GM12878 (cell line): ENCODE measurements around the gene NUDT14. TPM values are rescaled to one million over a fixed set of nuclear protein-coding genes. Genes with fewer than 3 reads are reported as not detected.

Experiments used
- ATAC-seq: fragments of 200-7000 bp; cut with Tn5 transposase; 3 replicates; pipeline ENCODE4 v1.9.1; 2020; ENCODE audit warnings: mild to moderate bottlenecking, moderate library complexity
- BruUV-seq: library from RNA; stranded (reverse); fragments of 400-500 nt; replicated peaks from 2 replicates; lab custom pipeline; 2021; lab: Mats Ljungman, UMichigan
- CTCF ChIA-PET: fragments of 300-600 bp; sonication (Branson Sonifier 250); formaldehyde crosslinking; extraction: SDS; loops from one replicate; lab custom pipeline; 2021; ENCODE audit warnings: inconsistent platforms; lab: Yijun Ruan, JAX
- POLR2A ChIA-PET: fragments of 350-600 bp; formaldehyde crosslinking; extraction: SDS; loops from one replicate; lab custom pipeline; 2021; ENCODE audit warnings: inconsistent platforms; lab: Charles Lee
- RAD21 ChIA-PET: fragments of 300-600 bp; sonication (Branson Sonifier 250); formaldehyde crosslinking; loops from one replicate; lab custom pipeline; 2023; ENCODE audit warnings: antibody characterized with exemption; ENCODE audit not compliant: unreplicated experiment; lab: Charles Lee
- SMC1A ChIA-PET: fragments of 300-600 bp; sonication (Branson Sonifier 250); formaldehyde crosslinking; loops from one replicate; lab custom pipeline; 2023; ENCODE audit not compliant: unreplicated experiment, uncharacterized antibody; lab: Charles Lee
- DNase-seq: peaks from one replicate; pipeline ENCODE4 v3.0.0-alpha.2; 2011; ENCODE audit warnings: low read depth, low spot score
- FAIRE-seq: peaks from 3 replicates; lab custom pipeline; 2011; peaks lifted over from hg19 to GRCh38; lab: Jason Lieb, UNC
- H2AFZ ChIP-seq: 2 replicates; pipeline ENCODE4 v1.6.0; 2011; ENCODE audit warnings: low read depth, low read length, control low read depth; ENCODE audit not compliant: control insufficient read depth
- H3K27ac ChIP-seq: 2 replicates; pipeline ENCODE4 v1.5.1; 2011; ENCODE audit warnings: control low read depth; ENCODE audit not compliant: control insufficient read depth, insufficient read depth
- H3K27me3 ChIP-seq, 2 experiments: replicated peaks in 1 of 2; 2 replicates each; pipeline versions ENCODE4 v1.6.0 to v1.6.1; 2011; ENCODE audit warnings: low read length in 1 of 2; ENCODE audit not compliant: control insufficient read depth in 2 of 2, insufficient read depth in 2 of 2
- H3K36me3 ChIP-seq, 2 experiments: 2 replicates each; pipeline ENCODE4 v1.5.1; 2011; ENCODE audit warnings: low read length in 1 of 2; ENCODE audit not compliant: control insufficient read depth in 2 of 2, insufficient read depth in 2 of 2
- H3K4me1 ChIP-seq: 2 replicates; pipeline ENCODE4 v1.6.1; 2011; ENCODE audit warnings: mild to moderate bottlenecking, low read length, moderate library complexity, mixed read lengths; ENCODE audit not compliant: control insufficient read depth, insufficient read depth
- H3K4me2 ChIP-seq: 2 replicates; pipeline ENCODE4 v1.6.0; 2011; ENCODE audit warnings: control low read depth; ENCODE audit not compliant: control insufficient read depth, insufficient read depth
- H3K4me3 ChIP-seq: fragments of 200-600 bp; sonication (generic); 2 replicates; pipeline ENCODE4 v1.5.1; 2016
- H3K79me2 ChIP-seq: 2 replicates; pipeline ENCODE4 v1.6.0; 2011; ENCODE audit warnings: low read length; ENCODE audit not compliant: control insufficient read depth, insufficient read depth
- H3K9ac ChIP-seq: 2 replicates; pipeline ENCODE4 v1.8.0; 2011; ENCODE audit warnings: low read length, control low read depth, mixed read lengths; ENCODE audit not compliant: control insufficient read depth, insufficient read depth
- H3K9me3 ChIP-seq: replicated peaks from 3 replicates; pipeline ENCODE4 v1.5.1; 2011; ENCODE audit warnings: mild to moderate bottlenecking, low read length; ENCODE audit not compliant: control insufficient read depth, insufficient read depth
- H4K20me1 ChIP-seq: 2 replicates; pipeline ENCODE4 v1.6.0; 2011; ENCODE audit not compliant: control insufficient read depth, insufficient read depth
- ASH2L ChIP-seq: fragments of 300-600, 200-600 bp; sonication (generic); IDR thresholded peaks from 2 replicates; pipeline ENCODE4 v1.6.1; 2017; ENCODE audit warnings: low read depth, mild to moderate bottlenecking, borderline replicate concordance
- CHD1 ChIP-seq: IDR thresholded peaks from 2 replicates; pipeline ENCODE4 v1.6.1; 2012; ENCODE audit warnings: low read depth, low read length, improper control_type of control experiment
- HCFC1 ChIP-seq: fragments of 150-350 bp; IDR thresholded peaks from 2 replicates; pipeline ENCODE4 v1.6.1; 2014; ENCODE audit warnings: low read length
- IKZF2 ChIP-seq, 2 experiments: fragments of 450-650 bp; IDR thresholded peaks; 2 replicates each; pipeline ENCODE4 v1.6.1; 2017; ENCODE audit warnings: mild to moderate bottlenecking in 2 of 2, moderate library complexity in 2 of 2
- MTA3 ChIP-seq: IDR thresholded peaks from 2 replicates; pipeline ENCODE4 v1.6.1; 2012; ENCODE audit warnings: low read length, inconsistent platforms, borderline replicate concordance
- PKNOX1 ChIP-seq: fragments of 450-650 bp; IDR thresholded peaks from 2 replicates; pipeline ENCODE4 v1.6.1; 2016; ENCODE audit warnings: mild to moderate bottlenecking
- SMARCA5 ChIP-seq: fragments of 450-650 bp; IDR thresholded peaks from 2 replicates; pipeline ENCODE4 v1.6.1; 2017; ENCODE audit warnings: mild to moderate bottlenecking
- TARDBP ChIP-seq: IDR thresholded peaks from 2 replicates; pipeline ENCODE4 v1.6.1; 2016; ENCODE audit warnings: borderline replicate concordance
- TCF12 ChIP-seq: IDR thresholded peaks from 2 replicates; pipeline ENCODE4 v1.6.1; 2011; ENCODE audit warnings: low read depth, mild to moderate bottlenecking, low read length
- USF2 ChIP-seq: IDR thresholded peaks from 2 replicates; pipeline ENCODE4 v1.6.1; 2011; ENCODE audit warnings: low read depth, low read length, improper control_type of control experiment, borderline replicate concordance
- WRNIP1 ChIP-seq: IDR thresholded peaks from 2 replicates; pipeline ENCODE4 v1.6.1; 2011; ENCODE audit warnings: low read depth, low read length, improper control_type of control experiment, borderline replicate concordance
- ZBTB11 ChIP-seq: fragments of 450-650 bp; formaldehyde crosslinking; IDR thresholded peaks from 2 replicates; pipeline ENCODE4 v1.5.0; 2022; ENCODE audit warnings: mild to moderate bottlenecking, missing genetic modification characterization
- ZNF687 ChIP-seq: fragments of 450-650 bp; IDR thresholded peaks from 2 replicates; pipeline ENCODE4 v1.6.1; 2017; ENCODE audit warnings: mild to moderate bottlenecking, moderate library complexity
- WGBS: methylation state at CpG from one replicate; pipeline ENCODE4 v1.1.6; 2016; ENCODE audit warnings: low lambda C conversion rate; ENCODE audit not compliant: insufficient replicate concordance, insufficient coverage; ENCODE audit errors: missing lambda C conversion rate; 5-methylcytosine and 5-hydroxymethylcytosine counted together
- in situ Hi-C: fragments of 300-500 bp; cut with MboI; formaldehyde crosslinking; loops from 9 replicates; pipeline ENCODE4 v1.14.3; 2018; ENCODE audit warnings: mixed read lengths
- intact Hi-C: fragments of 100-400 bp; cut with micrococcal nuclease; formaldehyde crosslinking; loops from one replicate; pipeline ENCODE4 v1.14.2; 2022; ENCODE audit not compliant: unreplicated experiment
- polyA plus RNA-seq, 11 experiments: library from polyadenylated mRNA; depleted of rRNA in 4 of 11; unstranded in 6 of 11; stranded (reverse) in 5 of 11; fragments of >200 nt; fragmentation: Nextera tagmentation in 4 of 11; fragmentation: Illumina TruSeq in 1 of 11; extraction: Ambion mirVana in 4 of 11; extraction: Trizol in 1 of 11; gene quantifications; 1 replicate in 1 of 11; 2 replicates in 10 of 11; pipeline versions ENCODE4 v1.2.1 to v1.2.3, GENCODE V29; 2011 to 2016; ENCODE audit warnings: inconsistent platforms in 2 of 11, missing spikeins in 2 of 11, low read depth in 1 of 11
- total RNA-seq, 4 experiments: library from RNA; depleted of rRNA in 3 of 4; stranded (reverse); fragments of >200 nt in 3 of 4; fragmentation: Illumina TruSeq in 1 of 4; extraction: Trizol in 1 of 4; gene quantifications; 2 replicates each; pipeline versions ENCODE4 v1.2.1 to v1.2.3, GENCODE V29; 2013 to 2021

NUDT14 gene
- total and polyA plus RNA-seq, 10 of the 15 experiments (the other 5 are each of a cell fraction or from before 2014, with no cell fraction given): 0.62 to 6.8 (median 4.3) TPM; not detected in 1

- no peak for TF ChIP-seq ZBTB11
- no peak for TF ChIP-seq WRNIP1
- TF ChIP-seq TARDBP: no peak
- TF ChIP-seq IKZF2 (IDR thresholded peaks at IDR 0.05): no peak
Observed at GRCh38 chr14:105150026-105150367, 31.1 kb downstream of the NUDT14 start (continued).

GRCh38 chr14:105149146-105149781, 31.8 kb downstream of the NUDT14 start:
- POLR2A ChIA-PET: no interaction called here

More at GRCh38 chr14:105149146-105149781, 31.8 kb downstream of the NUDT14 start:
- Histone ChIP-seq H3K4me1 (no peaks in the 10 kb centered on the region), H3K36me3 (no peaks in the 10 kb centered on the region), H3K4me2 (no peak overlapping the region), H3K9ac (no peak overlapping the region), H3K9me3 (no peaks in the 10 kb centered on the region), H3K27ac (no peak overlapping the region), H3K79me2 (no peaks in the 10 kb centered on the region), H3K27me3 (no peaks in the 10 kb centered on the region), H4K20me1 (no peaks in the 10 kb centered on the region), H2AFZ (no peak overlapping the region), H3K4me3 (no peak overlapping the region)
- FAIRE-seq (no peak), ATAC-seq (no peak), DNase-seq (no peak)
- ChIA-PET RAD21 (no interaction called here), CTCF (no interaction called here), SMC1A (no interaction called here)
- 61% methylated on average over 16 of the region's 18 CpGs for WGBS
- intact Hi-C loops: no loop called here
- no TSS peak for BruUV-seq
- in situ Hi-C loops: no loop called here
- TF ChIP-seq USF2: no peak
- no peak for TF ChIP-seq HCFC1
- TF ChIP-seq MTA3: no peak
- no peak for TF ChIP-seq CHD1
- TF ChIP-seq SMARCA5: no peak
- no peak for TF ChIP-seq TCF12
- no peak for TF ChIP-seq ASH2L
- TF ChIP-seq PKNOX1: no peak
- no peak for TF ChIP-seq ZNF687
